Peyer's patch (tissue), 4 donors: Measurements from ENCODE around the gene MIER1.

Experiments used
- POLR2A ChIP-seq, 2 donors: fragments of 450-650 bp; IDR thresholded peaks; one replicate each; pipeline ENCODE4 v1.5.1; 2017; ENCODE audit warnings: antibody characterized with exemption in 2 of 2, mild to moderate bottlenecking in 2 of 2, moderate library complexity in 2 of 2
- TF ChIP-seq, protein P1 (sequence below), 6 experiments: fragments of 450-650 bp in 4 of 6; fragments of 200-600 bp in 2 of 6; sonication (generic) in 1 of 6; IDR thresholded peaks; one replicate each; pipeline ENCODE4 v1.5.1; 2017 to 2019; ENCODE audit warnings: antibody characterized with exemption in 6 of 6, mild to moderate bottlenecking in 3 of 6, moderate library complexity in 1 of 6

DNA sequence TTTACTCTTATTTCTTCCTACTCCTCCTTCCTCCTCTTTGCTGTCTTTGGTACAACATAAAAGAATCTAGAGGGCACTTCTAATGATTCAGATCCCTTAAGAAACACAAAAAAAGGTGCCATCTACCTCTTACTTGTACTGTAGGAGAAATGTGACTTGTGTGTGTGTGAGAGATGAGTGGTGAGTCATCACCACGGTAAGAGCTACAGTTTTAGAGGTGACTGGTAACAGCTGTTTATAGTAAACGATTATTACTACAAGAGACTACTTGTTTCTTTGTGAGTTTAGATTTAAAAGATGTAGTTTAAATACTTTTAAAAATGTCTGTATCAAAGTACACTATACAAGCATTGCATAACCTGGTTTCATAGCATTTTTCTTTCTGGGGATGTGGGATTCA, 88.8 kb downstream of the MIER1 start:
- TF ChIP-seq, protein P1, sequence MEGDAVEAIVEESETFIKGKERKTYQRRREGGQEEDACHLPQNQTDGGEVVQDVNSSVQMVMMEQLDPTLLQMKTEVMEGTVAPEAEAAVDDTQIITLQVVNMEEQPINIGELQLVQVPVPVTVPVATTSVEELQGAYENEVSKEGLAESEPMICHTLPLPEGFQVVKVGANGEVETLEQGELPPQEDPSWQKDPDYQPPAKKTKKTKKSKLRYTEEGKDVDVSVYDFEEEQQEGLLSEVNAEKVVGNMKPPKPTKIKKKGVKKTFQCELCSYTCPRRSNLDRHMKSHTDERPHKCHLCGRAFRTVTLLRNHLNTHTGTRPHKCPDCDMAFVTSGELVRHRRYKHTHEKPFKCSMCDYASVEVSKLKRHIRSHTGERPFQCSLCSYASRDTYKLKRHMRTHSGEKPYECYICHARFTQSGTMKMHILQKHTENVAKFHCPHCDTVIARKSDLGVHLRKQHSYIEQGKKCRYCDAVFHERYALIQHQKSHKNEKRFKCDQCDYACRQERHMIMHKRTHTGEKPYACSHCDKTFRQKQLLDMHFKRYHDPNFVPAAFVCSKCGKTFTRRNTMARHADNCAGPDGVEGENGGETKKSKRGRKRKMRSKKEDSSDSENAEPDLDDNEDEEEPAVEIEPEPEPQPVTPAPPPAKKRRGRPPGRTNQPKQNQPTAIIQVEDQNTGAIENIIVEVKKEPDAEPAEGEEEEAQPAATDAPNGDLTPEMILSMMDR (IDR thresholded peaks at IDR 0.05) = no peak
- no peak for TF ChIP-seq POLR2A (IDR thresholded peaks at IDR 0.05)
